Lower leg skin (tissue), 3 donors: ENCODE results near the gene NOM1.

ENCODE experiments used
- CTCF ChIP-seq, 3 donors: fragments of 450-650 bp; IDR thresholded peaks; one replicate each; pipeline ENCODE4 v1.5.1; 2016; ENCODE audit warnings: antibody characterized with exemption in 3 of 3, mild to moderate bottlenecking in 3 of 3, moderate library complexity in 2 of 3
- POLR2A ChIP-seq, 2 donors: fragments of 450-650 bp; IDR thresholded peaks; one replicate each; pipeline ENCODE4 v1.6.1; 2016 to 2017; ENCODE audit warnings: antibody characterized with exemption in 2 of 2, mild to moderate bottlenecking in 1 of 2, moderate library complexity in 1 of 2

GRCh38 chr7:157017603-157018327 lies 68.3 kb downstream of the NOM1 start:
- TF ChIP-seq CTCF (IDR thresholded peaks at IDR 0.05) (no peak), POLR2A (IDR thresholded peaks at IDR 0.05) (no peak)
